Mesenchymal stem cell (in vitro differentiated cells and primary cell): ENCODE measurements around the gene ARL6.
A peak's percentile ranks its signal among the peaks of the same experiment; 100 is the strongest.

ENCODE experiments used
- DNase-seq: peaks from one replicate; pipeline ENCODE4 v3.0.0-alpha.2; 2013
- H2AFZ ChIP-seq: one replicate; pipeline ENCODE4 v1.6.1; 2013; ENCODE audit warnings: low read depth, mild to moderate bottlenecking, control low read depth, inconsistent platforms, low read length, moderate library complexity
- H2AK5ac ChIP-seq: 2 replicates; pipeline ENCODE4 v1.6.1; 2013; ENCODE audit warnings: low read length, moderate library complexity, mild to moderate bottlenecking, inconsistent platforms; ENCODE audit not compliant: severe bottlenecking
- H2BK120ac ChIP-seq: one replicate; pipeline ENCODE4 v1.6.1; 2013; ENCODE audit warnings: low read depth, mild to moderate bottlenecking, inconsistent platforms, low read length, moderate library complexity
- H2BK12ac ChIP-seq, 2 experiments: one replicate each; pipeline ENCODE4 v1.6.1; 2013; ENCODE audit warnings: inconsistent platforms in 2 of 2, low read length in 2 of 2, mild to moderate bottlenecking in 2 of 2, moderate library complexity in 2 of 2, control low read depth in 1 of 2
- H2BK15ac ChIP-seq: one replicate; pipeline ENCODE4 v1.6.1; 2013; ENCODE audit warnings: mild to moderate bottlenecking, low read depth, inconsistent platforms; ENCODE audit not compliant: poor library complexity, severe bottlenecking
- H2BK5ac ChIP-seq: 2 replicates; pipeline ENCODE4 v1.6.1; 2013; ENCODE audit warnings: low read depth, mild to moderate bottlenecking, low read length, control low read depth, inconsistent platforms; ENCODE audit not compliant: poor library complexity, severe bottlenecking
- H3K14ac ChIP-seq, 2 experiments: one replicate each; pipeline ENCODE4 v1.6.1; 2013; ENCODE audit warnings: inconsistent platforms in 2 of 2, low read length in 2 of 2, control low read depth in 1 of 2, mild to moderate bottlenecking in 1 of 2, moderate library complexity in 1 of 2
- H3K18ac ChIP-seq, 2 experiments: one replicate each; pipeline ENCODE4 v1.6.1; 2013; ENCODE audit warnings: inconsistent platforms in 2 of 2, low read length in 2 of 2, control low read depth in 1 of 2, low read depth in 1 of 2, mild to moderate bottlenecking in 1 of 2
- H3K23ac ChIP-seq, 2 experiments: one replicate each; pipeline ENCODE4 v1.6.1; 2013; ENCODE audit warnings: inconsistent platforms in 2 of 2, low read length in 2 of 2, mild to moderate bottlenecking in 2 of 2, moderate library complexity in 2 of 2, control low read depth in 1 of 2
- H3K27ac ChIP-seq: 2 replicates; pipeline ENCODE4 v1.5.1; 2013; ENCODE audit warnings: mild to moderate bottlenecking, moderate library complexity, low read length, control low read depth, inconsistent platforms; ENCODE audit not compliant: poor library complexity, severe bottlenecking
- H3K27me3 ChIP-seq, 2 experiments: 2 replicates each; pipeline versions ENCODE4 v1.6.1 to v1.7.0; 2013; ENCODE audit warnings: low read length in 2 of 2, mild to moderate bottlenecking in 2 of 2, moderate library complexity in 2 of 2, control low read depth in 1 of 2, inconsistent platforms in 1 of 2; ENCODE audit not compliant: control insufficient read depth in 1 of 2, insufficient read depth in 1 of 2
- H3K36me3 ChIP-seq, 2 experiments: 2 replicates each; pipeline versions ENCODE4 v1.6.1 to v1.7.0; 2013; ENCODE audit warnings: low read length in 2 of 2, control low read depth in 1 of 2, inconsistent platforms in 1 of 2, low read depth in 1 of 2, mild to moderate bottlenecking in 1 of 2; ENCODE audit not compliant: insufficient read depth in 2 of 2, control insufficient read depth in 1 of 2
- H3K4ac ChIP-seq, 2 experiments: one replicate each; pipeline ENCODE4 v1.6.1; 2013; ENCODE audit warnings: inconsistent platforms in 2 of 2, low read length in 2 of 2, mild to moderate bottlenecking in 2 of 2, moderate library complexity in 2 of 2, control low read depth in 1 of 2, low read depth in 1 of 2
- H3K4me1 ChIP-seq: 2 replicates; pipeline ENCODE4 v1.6.1; 2013; ENCODE audit warnings: low read depth, low read length, control low read depth; ENCODE audit not compliant: control insufficient read depth, insufficient read depth
- H3K4me2 ChIP-seq: 2 replicates; pipeline ENCODE4 v1.6.1; 2013; ENCODE audit warnings: low read length, mild to moderate bottlenecking, inconsistent platforms; ENCODE audit not compliant: poor library complexity, severe bottlenecking
- H3K4me3 ChIP-seq, 2 experiments: 2 replicates each; pipeline versions ENCODE4 v1.5.1 to v1.7.0; 2013; ENCODE audit warnings: low read length in 2 of 2, mild to moderate bottlenecking in 2 of 2, control low read depth in 1 of 2, low read depth in 1 of 2; ENCODE audit not compliant: insufficient read depth in 1 of 2
- H3K79me1 ChIP-seq: replicated peaks from 2 replicates; pipeline ENCODE4 v1.6.1; 2013; ENCODE audit warnings: mild to moderate bottlenecking, control low read depth, low read length, inconsistent platforms; ENCODE audit not compliant: poor library complexity, severe bottlenecking
- H3K9ac ChIP-seq: 2 replicates; pipeline ENCODE4 v1.7.0; 2013; ENCODE audit warnings: mild to moderate bottlenecking, low read length, moderate library complexity
- H3K9me3 ChIP-seq: 2 replicates; pipeline ENCODE4 v1.7.0; 2013; ENCODE audit warnings: mild to moderate bottlenecking, low read length; ENCODE audit not compliant: control insufficient read depth
- H4K8ac ChIP-seq: one replicate; pipeline ENCODE4 v1.6.1; 2013; ENCODE audit warnings: inconsistent platforms, mild to moderate bottlenecking, low read length, moderate library complexity
- H4K91ac ChIP-seq: one replicate; pipeline ENCODE4 v1.6.1; 2013; ENCODE audit warnings: mild to moderate bottlenecking, low read length, inconsistent platforms
- WGBS: methylation state at CpG from one replicate; pipeline ENCODE4 v1.1.7; 2013; ENCODE audit warnings: mixed read lengths; 5-methylcytosine and 5-hydroxymethylcytosine counted together

ARL6 gene

GRCh38 chr3:97838393-97838792 is 73.8 kb downstream of the ARL6 start:
- Histone ChIP-seq H2BK5ac (no peak overlapping the region), H3K18ac (no peak overlapping the region), H3K27me3 (no peaks in the 10 kb centered on the region), H2AFZ (no peak overlapping the region), H3K14ac (no peak overlapping the region), H3K27ac (no peak overlapping the region), H2BK15ac (no peak overlapping the region), H3K9me3 (no peaks in the 10 kb centered on the region), H2BK12ac (no peak overlapping the region), H4K91ac (no peak overlapping the region), H3K79me1 (peaks cover 39% of the 10 kb centered on the region), H3K9ac (no peak overlapping the region), H2AK5ac (no peak overlapping the region), H4K8ac (no peak overlapping the region), H3K36me3 (no peaks in the 10 kb centered on the region), H3K4me3 (no peak overlapping the region), H3K4me2 (no peak overlapping the region), H3K4ac (no peak overlapping the region), H3K23ac (no peak overlapping the region), H2BK120ac (no peak overlapping the region), H3K4me1 (no peaks in the 10 kb centered on the region)
- 97% methylated on average over 3 of the region's 3 CpGs for WGBS
- DNase-seq, result no peak

- WGBS, result 97% methylated on average over 2 of the region's 2 CpGs
- no peak overlapping the region for H2AK5ac ChIP-seq
- H2BK5ac ChIP-seq, result no peak overlapping the region
- H3K4ac ChIP-seq, result no peak overlapping the region
- H4K91ac ChIP-seq, result no peak overlapping the region
- no peak overlapping the region for H2BK15ac ChIP-seq
- H2BK12ac ChIP-seq, result no peak overlapping the region
- no peak overlapping the region for H3K18ac ChIP-seq
- H3K23ac ChIP-seq, result no peak overlapping the region
- peaks cover 41% of the 10 kb centered on the region for H3K79me1 ChIP-seq
- DNase-seq, result no peak
- no peak overlapping the region for H3K9ac ChIP-seq
- H3K36me3 ChIP-seq, result no peaks in the 10 kb centered on the region
- no peak overlapping the region for H3K14ac ChIP-seq
- H3K4me3 ChIP-seq, result no peak overlapping the region
- no peaks in the 10 kb centered on the region for H3K4me1 ChIP-seq
- H3K9me3 ChIP-seq, result no peaks in the 10 kb centered on the region
- H2BK120ac ChIP-seq, result no peak overlapping the region
- no peak overlapping the region for H3K27ac ChIP-seq
- H4K8ac ChIP-seq, result no peak overlapping the region
- no peaks in the 10 kb centered on the region for H3K27me3 ChIP-seq
- no peak overlapping the region for H3K4me2 ChIP-seq
- no peak overlapping the region for H2AFZ ChIP-seq
These were observed 75.4 kb downstream of the ARL6 start for GRCh38 chr3:97839944-97840343.

- Histone ChIP-seq H2BK15ac (no peak overlapping the region), H3K36me3 (peaks cover 0 to 2% of the 10 kb centered on the region in 2 experiments), H3K79me1 (peaks cover 38% of the 10 kb centered on the region), H4K91ac (no peak overlapping the region), H2BK5ac (no peak overlapping the region), H3K23ac (no peak overlapping the region), H3K14ac (peak overlapping the region in 1 of 2 experiments; percentile 60), H3K4me3 (no peak overlapping the region), H3K18ac (no peak overlapping the region), H3K27ac (no peak overlapping the region), H3K27me3 (no peaks in the 10 kb centered on the region), H2AK5ac (no peak overlapping the region), H3K4me1 (no peaks in the 10 kb centered on the region), H2BK12ac (no peak overlapping the region), H3K9ac (no peak overlapping the region), H4K8ac (no peak overlapping the region), H3K9me3 (no peaks in the 10 kb centered on the region), H3K4me2 (no peak overlapping the region), H2AFZ (no peak overlapping the region), H2BK120ac (no peak overlapping the region), H3K4ac (no peak overlapping the region)
- no peak for DNase-seq
- 96% methylated on average over 8 of the region's 8 CpGs for WGBS
These were observed 76.7 kb downstream of the ARL6 start for GRCh38 chr3:97841304-97841703.

GRCh38 chr3:97841956-97842355 is 77.4 kb downstream of the ARL6 start:
- Histone ChIP-seq H3K79me1 (peaks cover 34% of the 10 kb centered on the region), H4K91ac (no peak overlapping the region), H2AK5ac (no peak overlapping the region), H3K27me3 (no peaks in the 10 kb centered on the region), H3K23ac (no peak overlapping the region), H4K8ac (no peak overlapping the region), H3K14ac (no peak overlapping the region), H3K9me3 (no peaks in the 10 kb centered on the region), H2AFZ (no peak overlapping the region), H3K9ac (no peak overlapping the region), H2BK12ac (no peak overlapping the region), H3K27ac (no peak overlapping the region), H3K36me3 (peaks cover 0 to 8% of the 10 kb centered on the region in 2 experiments), H2BK15ac (no peak overlapping the region), H3K4ac (no peak overlapping the region), H3K4me3 (no peak overlapping the region), H2BK5ac (no peak overlapping the region), H3K4me2 (no peak overlapping the region), H2BK120ac (no peak overlapping the region), H3K4me1 (no peaks in the 10 kb centered on the region), H3K18ac (no peak overlapping the region)
- 93% methylated on average over 3 of the region's 3 CpGs for WGBS
- no peak for DNase-seq
